GM18951 (cell line): ENCODE data around the gene QRICH1.
A peak's percentile ranks its signal among the peaks of the same experiment; 100 is the strongest.
"Not testable (repeated sequence)": the region's sequence is repeated elsewhere in the genome, so short reads cannot be mapped to it uniquely, and the experiment has no call there.

Experiments
- POLR2A ChIP-seq: IDR thresholded peaks from 4 replicates; pipeline ENCODE4 v1.6.1; 2011; ENCODE audit warnings: mild to moderate bottlenecking; ENCODE audit not compliant: insufficient read length, insufficient read depth; ENCODE audit errors: extremely low read depth
- in situ Hi-C: fragments of 300-500 bp; cut with MboI; formaldehyde crosslinking; loops from one replicate; pipeline ENCODE4 v1.12.0; 2022; ENCODE audit warnings: low sequenced_read_pairs, mixed read lengths, inconsistent platforms; ENCODE audit not compliant: unreplicated experiment

Gene QRICH1

GRCh38 chr3:49013738-49014660 is 79.9 kb downstream of the QRICH1 start:
- TF ChIP-seq POLR2A, result no peak
- in situ Hi-C loops, result no loop called here

DNA sequence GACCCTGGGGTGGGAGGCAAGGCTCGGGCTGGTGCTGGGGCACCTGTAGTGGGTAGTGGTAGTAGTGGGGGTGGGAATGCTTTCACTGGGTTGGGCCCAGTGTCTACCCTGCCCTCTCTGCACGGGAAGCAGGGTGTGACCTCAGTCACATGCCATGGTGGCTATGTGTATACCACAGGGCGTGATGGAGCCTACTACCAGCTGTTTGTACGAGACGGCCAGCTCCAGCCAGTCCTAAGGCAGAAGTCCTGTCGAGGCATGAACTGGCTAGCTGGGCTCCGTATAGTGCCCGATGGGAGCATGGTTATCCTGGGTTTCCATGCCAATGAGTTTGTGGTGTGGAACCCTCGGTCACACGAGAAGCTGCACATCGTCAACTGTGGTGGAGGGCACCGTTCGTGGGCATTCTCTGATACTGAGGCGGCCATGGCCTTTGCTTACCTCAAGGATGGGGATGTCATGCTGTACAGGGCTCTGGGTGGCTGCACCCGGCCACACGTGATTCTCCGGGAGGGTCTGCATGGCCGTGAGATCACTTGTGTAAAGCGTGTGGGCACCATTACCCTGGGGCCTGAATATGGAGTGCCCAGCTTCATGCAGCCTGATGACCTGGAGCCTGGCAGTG is 80.6 kb downstream of the QRICH1 start:
- TF ChIP-seq POLR2A, result no peak
- in situ Hi-C loops, result no loop called here

- TF ChIP-seq POLR2A, result no peak
- in situ Hi-C loops, result no loop called here
Measured at GRCh38 chr3:49012441-49013017, 81.3 kb downstream of the QRICH1 start.

DNA sequence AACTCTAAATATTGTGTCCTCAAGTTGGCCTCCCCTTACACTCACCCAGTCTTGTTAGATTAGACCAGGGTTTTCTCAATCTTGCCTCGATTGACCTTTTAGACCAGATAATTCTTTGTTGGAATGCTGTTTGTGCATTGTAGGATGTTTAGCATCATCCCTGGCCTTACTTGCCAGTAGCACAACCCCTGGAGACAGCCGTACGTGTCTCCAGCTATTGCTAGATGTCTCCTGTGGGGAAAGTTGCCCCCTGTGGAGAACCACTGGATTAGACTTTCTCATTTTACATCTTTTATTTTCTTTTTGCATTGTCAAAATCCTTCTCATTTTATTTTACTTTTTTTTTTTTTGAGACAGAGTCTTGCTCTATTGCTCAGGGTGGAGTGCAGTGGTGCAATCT is 84.5 kb downstream of the QRICH1 start:
- in situ Hi-C loops, result no loop called here
- no peak for TF ChIP-seq POLR2A

- in situ Hi-C loops, result not testable (repeated sequence)
Measured at GRCh38 chr3:49008627-49009026, 85.2 kb downstream of the QRICH1 start.

DNA sequence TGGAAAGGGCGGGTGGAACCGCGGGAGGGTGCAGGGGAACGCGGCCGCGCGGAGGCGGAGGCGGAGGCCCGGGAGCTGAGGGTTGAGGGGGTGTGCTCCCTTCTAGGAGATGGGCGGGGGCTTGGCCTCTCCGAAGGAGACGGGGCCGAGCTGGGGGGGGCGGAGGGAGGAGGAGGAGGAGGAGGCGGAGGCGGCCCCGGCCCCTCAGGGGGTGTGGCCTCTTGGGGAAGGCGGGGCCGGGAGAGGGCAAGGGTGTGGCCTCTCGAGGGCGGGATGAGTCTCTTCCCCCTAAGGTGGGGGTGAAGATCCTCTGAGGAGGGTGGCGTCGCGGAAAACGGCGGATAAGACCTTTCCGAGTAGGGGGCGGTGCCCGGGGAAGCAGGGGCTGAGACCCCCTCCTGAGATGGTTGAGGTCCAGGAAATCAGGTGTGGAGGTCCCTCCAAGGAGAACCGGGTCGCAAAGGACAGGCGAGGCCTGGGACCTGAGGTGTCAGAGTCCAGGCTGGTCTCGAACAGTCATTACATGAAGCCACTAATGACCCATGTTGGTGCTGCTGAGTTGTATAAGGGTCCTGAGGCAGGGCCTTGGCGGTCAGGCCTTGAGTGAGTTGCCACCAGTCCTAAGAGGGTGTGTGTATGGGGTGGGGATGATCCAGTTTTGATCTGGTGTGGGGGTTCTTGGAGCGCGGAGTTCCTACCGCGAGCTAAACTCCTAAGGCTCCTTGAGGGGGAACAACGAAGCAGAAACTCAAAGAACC is 85.9 kb downstream of the QRICH1 start:
- in situ Hi-C loops, result no loop called here
- no peak for TF ChIP-seq POLR2A

DNA sequence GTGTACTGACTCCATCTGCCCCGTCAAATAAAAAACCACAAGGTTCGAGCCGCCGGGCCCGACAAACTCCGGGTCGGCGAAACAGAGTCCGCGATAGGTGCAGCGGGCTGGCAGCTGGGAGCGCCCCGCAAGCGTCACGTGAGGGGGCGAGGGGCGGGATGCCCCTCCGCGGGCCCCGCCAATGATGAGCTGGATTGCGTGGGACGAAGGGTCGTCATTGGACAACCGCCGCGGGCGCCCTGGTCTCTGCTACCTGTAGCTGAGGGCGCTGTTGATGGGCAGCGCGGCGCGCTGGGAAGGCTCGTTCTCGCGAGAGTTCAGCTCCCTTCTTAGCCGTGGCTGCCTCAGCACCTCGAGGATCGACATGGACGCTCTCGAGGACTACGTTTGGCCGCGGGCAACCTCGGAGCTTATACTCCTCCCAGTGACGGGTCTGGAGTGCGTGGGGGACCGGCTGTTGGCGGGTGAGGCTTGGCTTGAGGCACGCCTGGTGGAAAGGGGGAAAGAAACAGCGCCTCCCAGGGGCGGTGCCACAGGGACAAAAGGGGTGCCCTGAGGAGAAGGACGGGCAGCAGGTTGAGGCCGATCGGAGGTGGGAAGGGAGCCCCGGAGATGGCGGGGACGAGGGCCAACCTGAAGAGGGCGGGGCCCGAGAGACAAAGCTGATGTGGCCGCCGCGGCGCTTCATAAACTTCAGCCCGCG is 86.7 kb downstream of the QRICH1 start, which contains the start of gene WDR6:
WDR6 (plus strand) TSS at position 324 of the 703 bp plus-strand sequence; CDS start at position 365, 41 bp downstream.
- in situ Hi-C loops, result no loop called here
- TF ChIP-seq POLR2A, result peak; percentile 90

- in situ Hi-C loops, result no loop called here
- TF ChIP-seq POLR2A, result no peak
Measured at GRCh38 chr3:49006408-49007067, 87.3 kb downstream of the QRICH1 start.

DNA sequence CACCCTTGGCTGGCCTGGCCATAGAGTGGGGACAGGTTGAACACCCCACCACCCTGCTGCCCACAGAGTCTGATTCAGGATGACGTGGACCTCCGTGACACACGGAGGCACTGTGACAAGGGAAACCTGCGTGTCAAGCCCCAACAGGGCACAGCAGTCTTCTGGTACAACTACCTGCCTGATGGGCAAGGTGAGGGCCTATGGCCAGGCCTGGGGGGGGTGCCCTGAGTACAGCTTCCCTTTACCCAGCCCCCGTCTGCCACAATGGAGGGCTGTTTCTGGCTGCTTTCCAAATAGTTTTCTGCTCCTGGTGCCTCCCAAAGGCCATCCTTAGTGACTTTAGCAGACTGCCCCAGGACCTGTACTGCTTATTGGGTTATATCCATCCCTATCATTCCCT is 87.9 kb downstream of the QRICH1 start:
- TF ChIP-seq POLR2A, result no peak
- in situ Hi-C loops, result no loop called here

DNA sequence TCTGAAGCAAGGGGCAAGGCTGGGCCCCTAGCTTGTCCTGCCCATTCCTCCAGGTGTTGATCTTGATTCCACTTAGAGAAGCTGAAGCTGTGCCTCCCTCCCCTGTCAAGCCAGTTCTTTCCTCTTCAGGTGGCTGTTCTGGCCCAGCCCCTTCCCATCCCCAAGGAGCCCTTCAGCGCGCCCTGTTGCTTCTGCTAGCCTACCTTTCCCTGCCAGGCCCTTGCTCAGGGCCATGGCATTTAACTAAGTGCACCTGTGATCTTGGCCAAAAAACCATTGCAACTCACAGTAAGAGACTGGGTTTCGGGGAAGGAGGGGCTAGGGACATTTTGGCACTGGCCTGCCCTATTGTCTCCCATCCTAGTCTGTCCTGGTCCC is 88.6 kb downstream of the QRICH1 start:
- no peak for TF ChIP-seq POLR2A

GRCh38 chr3:49004352-49005302 is 89.2 kb downstream of the QRICH1 start:
- TF ChIP-seq POLR2A, result no peak
- in situ Hi-C loops, result no loop called here

More for the DNA sequence above, 88.6 kb downstream of the QRICH1 start:
- in situ Hi-C loops, result no loop called here
